ENCODE data around the gene LRRC59. TPM values are rescaled to one million over a fixed set of nuclear protein-coding genes. Genes with fewer than 3 reads are reported as not detected.

LRRC59 gene
- total and polyA plus RNA-seq, 2 of the 13 experiments (the other 11 are each of a cell fraction or from before 2014, with no cell fraction given) = 87.3 to 222 TPM

DNA sequence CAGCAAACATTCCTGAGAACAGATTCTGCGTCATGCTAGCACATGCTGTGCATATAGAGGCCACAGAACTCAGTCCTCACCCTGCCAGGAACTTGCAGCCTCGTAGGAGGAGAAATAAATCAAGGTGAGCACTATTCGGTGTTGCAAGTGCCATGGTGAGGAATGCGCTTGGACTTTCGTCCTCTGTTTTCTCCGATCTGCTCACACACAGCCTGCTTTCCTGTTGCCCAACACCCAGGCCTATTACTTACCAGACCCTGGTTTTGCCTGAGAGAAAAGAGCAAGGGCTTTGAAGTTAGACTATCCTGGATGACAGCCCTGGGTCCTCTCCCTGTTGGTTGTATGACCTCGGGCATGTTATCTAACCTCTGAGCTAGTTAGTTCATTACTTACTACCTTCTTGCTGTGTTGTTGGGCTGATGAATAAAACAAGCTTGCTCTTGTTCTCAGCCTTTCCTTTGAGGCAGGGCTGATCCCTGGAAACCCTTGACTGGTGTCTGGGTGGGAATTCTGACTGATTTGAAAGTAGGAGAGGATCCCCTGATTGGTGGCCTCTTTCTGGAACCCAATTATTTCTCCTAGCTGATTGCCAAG lies 31.6 kb upstream of the LRRC59 start (continued):
- TF ChIP-seq DNMT1 (CRISPR knock-in tag; IDR thresholded peaks at IDR 0.05) (0 out of 2 replicates have a peak, but pooled peaks have one; percentile 16), KLF6 (CRISPR knock-in tag; IDR thresholded peaks at IDR 0.05) (peak; percentile 79; the same call in 1 of the 2 replicates), ZNF605 (CRISPR knock-in tag; IDR thresholded peaks at IDR 0.05) (peak; percentile 94), ZNF883 (CRISPR knock-in tag; IDR thresholded peaks at IDR 0.05; ENCODE audit: not compliant biosample characterization) (no peak), PRDM10 (CRISPR knock-in tag; IDR thresholded peaks at IDR 0.05; ENCODE audit: low read depth) (peak; percentile 86; the same call in 1 of the 2 replicates), ZBTB2 (CRISPR knock-in tag; IDR thresholded peaks at IDR 0.05; ENCODE audit: low read depth) (no peak), HOXA3 (CRISPR knock-in tag; IDR thresholded peaks at IDR 0.05) (peak; percentile 91), MZF1 (CRISPR knock-in tag; IDR thresholded peaks at IDR 0.05; ENCODE audit: borderline replicate concordance) (no peak), ZNF138 (CRISPR knock-in tag; IDR thresholded peaks at IDR 0.05; ENCODE audit: low read depth) (no peak), SKI (IDR thresholded peaks at IDR 0.05; ENCODE audit: partially characterized antibody) (peak; percentile 71), ZNF263 (CRISPR knock-in tag; IDR thresholded peaks at IDR 0.05) (peak; percentile 79), ZBTB1 (CRISPR knock-in tag; IDR thresholded peaks at IDR 0.05; ENCODE audit: borderline replicate concordance) (no peak), IRX3 (CRISPR knock-in tag; IDR thresholded peaks at IDR 0.05; ENCODE audit: borderline replicate concordance, low read depth) (no peak; the same call in 1 of the 2 replicates), PBX2 (CRISPR knock-in tag; IDR thresholded peaks at IDR 0.05) (peak; percentile 61), NFYC (CRISPR knock-in tag; IDR thresholded peaks at IDR 0.05) (peak; percentile 29; the same call in 1 of the 2 replicates), HOMEZ (CRISPR knock-in tag; IDR thresholded peaks at IDR 0.05; ENCODE audit: low read depth) (peak; percentile 91)
- TF ChIP-seq, protein P1, sequence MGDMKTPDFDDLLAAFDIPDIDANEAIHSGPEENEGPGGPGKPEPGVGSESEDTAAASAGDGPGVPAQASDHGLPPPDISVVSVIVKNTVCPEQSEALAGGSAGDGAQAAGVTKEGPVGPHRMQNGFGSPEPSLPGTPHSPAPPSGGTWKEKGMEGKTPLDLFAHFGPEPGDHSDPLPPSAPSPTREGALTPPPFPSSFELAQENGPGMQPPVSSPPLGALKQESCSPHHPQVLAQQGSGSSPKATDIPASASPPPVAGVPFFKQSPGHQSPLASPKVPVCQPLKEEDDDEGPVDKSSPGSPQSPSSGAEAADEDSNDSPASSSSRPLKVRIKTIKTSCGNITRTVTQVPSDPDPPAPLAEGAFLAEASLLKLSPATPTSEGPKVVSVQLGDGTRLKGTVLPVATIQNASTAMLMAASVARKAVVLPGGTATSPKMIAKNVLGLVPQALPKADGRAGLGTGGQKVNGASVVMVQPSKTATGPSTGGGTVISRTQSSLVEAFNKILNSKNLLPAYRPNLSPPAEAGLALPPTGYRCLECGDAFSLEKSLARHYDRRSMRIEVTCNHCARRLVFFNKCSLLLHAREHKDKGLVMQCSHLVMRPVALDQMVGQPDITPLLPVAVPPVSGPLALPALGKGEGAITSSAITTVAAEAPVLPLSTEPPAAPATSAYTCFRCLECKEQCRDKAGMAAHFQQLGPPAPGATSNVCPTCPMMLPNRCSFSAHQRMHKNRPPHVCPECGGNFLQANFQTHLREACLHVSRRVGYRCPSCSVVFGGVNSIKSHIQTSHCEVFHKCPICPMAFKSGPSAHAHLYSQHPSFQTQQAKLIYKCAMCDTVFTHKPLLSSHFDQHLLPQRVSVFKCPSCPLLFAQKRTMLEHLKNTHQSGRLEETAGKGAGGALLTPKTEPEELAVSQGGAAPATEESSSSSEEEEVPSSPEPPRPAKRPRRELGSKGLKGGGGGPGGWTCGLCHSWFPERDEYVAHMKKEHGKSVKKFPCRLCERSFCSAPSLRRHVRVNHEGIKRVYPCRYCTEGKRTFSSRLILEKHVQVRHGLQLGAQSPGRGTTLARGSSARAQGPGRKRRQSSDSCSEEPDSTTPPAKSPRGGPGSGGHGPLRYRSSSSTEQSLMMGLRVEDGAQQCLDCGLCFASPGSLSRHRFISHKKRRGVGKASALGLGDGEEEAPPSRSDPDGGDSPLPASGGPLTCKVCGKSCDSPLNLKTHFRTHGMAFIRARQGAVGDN (CRISPR knock-in tag; IDR thresholded peaks at IDR 0.05) = 0 out of 2 replicates have a peak, but pooled peaks have one; percentile 9

Data from HepG2 (cell line).